HFFc6 (cell line): ENCODE data around the gene CCSER1. TPM values are rescaled to one million over a fixed set of nuclear protein-coding genes. Genes with fewer than 3 reads are reported as not detected.

Experiments used
- DNase-seq: peaks from one replicate; pipeline ENCODE4 v3.0.0-alpha.2; 2018
- H3K27ac Mint-ChIP-seq: 2 replicates; pipeline ENCODE4 v1.8.0; 2020; ENCODE audit warnings: mild to moderate bottlenecking, mixed read lengths
- H3K27me3 Mint-ChIP-seq: 2 replicates; pipeline ENCODE4 v1.8.0; 2021; ENCODE audit warnings: mild to moderate bottlenecking, moderate library complexity, mixed read lengths; ENCODE audit not compliant: insufficient read depth
- H3K36me3 Mint-ChIP-seq: 2 replicates; pipeline ENCODE4 v1.8.0; 2021; ENCODE audit warnings: low read depth, mixed read lengths
- H3K4me1 Mint-ChIP-seq: 2 replicates; pipeline ENCODE4 v1.8.0; 2020; ENCODE audit warnings: low read depth, mixed read lengths
- H3K4me3 Mint-ChIP-seq: 2 replicates; pipeline ENCODE4 v1.8.0; 2020; ENCODE audit warnings: mild to moderate bottlenecking, moderate library complexity, mixed read lengths
- H3K9me3 Mint-ChIP-seq: 2 replicates; pipeline ENCODE4 v1.8.0; 2020; ENCODE audit warnings: mild to moderate bottlenecking, mixed read lengths
- CTCF ChIP-seq: fragments of 200-600 bp; sonication (generic); IDR thresholded peaks from 2 replicates; pipeline ENCODE4 v1.5.0; 2021; ENCODE audit warnings: antibody characterized with exemption, mild to moderate bottlenecking
- total RNA-seq, 6 experiments: library from RNA; stranded (reverse); fragmentation: NEBNext Ultra II Directional; extraction: Animal tissue kit (Norgen Biotek cat#: 25700); gene quantifications; 2 replicates in 1 of 6; 3 replicates in 5 of 6; pipeline ENCODE4 v1.2.3, GENCODE V29; 2021

CCSER1 gene
- total RNA-seq, 6 experiments from 2014 or later, result not detected

- H3K9me3 Mint-ChIP-seq, result peaks cover 25% of the 10 kb centered on the region; the same call in 1 of the 2 replicates
- H3K4me3 Mint-ChIP-seq, result no peak overlapping the region
- no peak overlapping the region for H3K27ac Mint-ChIP-seq
- no peaks in the 10 kb centered on the region for H3K36me3 Mint-ChIP-seq
- no peaks in the 10 kb centered on the region for H3K27me3 Mint-ChIP-seq
- no peak for TF ChIP-seq CTCF
- no peak for DNase-seq
- H3K4me1 Mint-ChIP-seq, result no peaks in the 10 kb centered on the region
Measured at GRCh38 chr4:90857081-90857820, 730.1 kb downstream of the CCSER1 start.

GRCh38 chr4:90875791-90876190 lies 748.6 kb downstream of the CCSER1 start:
- peaks cover 64% of the 10 kb centered on the region for H3K9me3 Mint-ChIP-seq
- H3K4me3 Mint-ChIP-seq, result no peak overlapping the region
- DNase-seq, result no peak
- H3K4me1 Mint-ChIP-seq, result no peaks in the 10 kb centered on the region
- no peaks in the 10 kb centered on the region for H3K36me3 Mint-ChIP-seq
- no peaks in the 10 kb centered on the region for H3K27me3 Mint-ChIP-seq
- no peak overlapping the region for H3K27ac Mint-ChIP-seq
- TF ChIP-seq CTCF, result no peak

GRCh38 chr4:90876296-90876695 lies 749.1 kb downstream of the CCSER1 start:
- Mint-ChIP-seq H3K9me3 (peaks cover 64% of the 10 kb centered on the region), H3K27me3 (no peaks in the 10 kb centered on the region), H3K4me3 (no peak overlapping the region), H3K27ac (no peak overlapping the region), H3K36me3 (no peaks in the 10 kb centered on the region), H3K4me1 (no peaks in the 10 kb centered on the region)
- no peak for DNase-seq
- no peak for TF ChIP-seq CTCF

GRCh38 chr4:90883519-90883918 lies 756.3 kb downstream of the CCSER1 start:
- Mint-ChIP-seq H3K4me1 (no peaks in the 10 kb centered on the region), H3K4me3 (no peak overlapping the region), H3K36me3 (0 out of 2 replicates have a peak, but pooled peaks cover 4% of the 10 kb centered on the region), H3K9me3 (peaks cover 47% of the 10 kb centered on the region), H3K27ac (no peak overlapping the region), H3K27me3 (no peaks in the 10 kb centered on the region)
- TF ChIP-seq CTCF, result no peak
- no peak for DNase-seq

- H3K9me3 Mint-ChIP-seq, result peaks cover 29% of the 10 kb centered on the region
- H3K27ac Mint-ChIP-seq, result no peak overlapping the region
- TF ChIP-seq CTCF, result no peak
- no peaks in the 10 kb centered on the region for H3K27me3 Mint-ChIP-seq
- H3K4me1 Mint-ChIP-seq, result no peaks in the 10 kb centered on the region
- no peak overlapping the region for H3K4me3 Mint-ChIP-seq
- H3K36me3 Mint-ChIP-seq, result 0 out of 2 replicates have a peak, but pooled peaks cover 4% of the 10 kb centered on the region
- no peak for DNase-seq
Measured at GRCh38 chr4:90888571-90888970, 761.4 kb downstream of the CCSER1 start.
